Measurements from ENCODE around the gene RTEL1. TPM values are rescaled to one million over a fixed set of nuclear protein-coding genes. Genes with fewer than 3 reads are reported as not detected.
A peak's percentile ranks its signal among the peaks of the same experiment; 100 is the strongest.

The RTEL1 gene
- total RNA-seq: 8.5 and 12.4 TPM in 2 replicates
- polyA plus RNA-seq: 4.7 and 11.5 TPM in 2 replicates
- 7.0 and 13.8 TPM in 2 replicates for polyA plus RNA-seq (2012)
- 20.4 and 77.8 TPM in 2 replicates for polyA minus RNA-seq (ENCODE audit: low replicate concordance)

- DNase-seq (ENCODE audit: low read depth in 2 of 2): peak; percentile 92 to 94
- Histone ChIP-seq H3K36me3 (ENCODE audit: control insufficient read depth, insufficient read depth, low read length) (peaks cover 11% of the 10 kb centered on the region), H4K20me1 (ENCODE audit: control insufficient read depth, extremely low read depth, insufficient read depth, low read length) (no peaks in the 10 kb centered on the region), H3K79me2 (ENCODE audit: control insufficient read depth, insufficient read depth, low read length) (peaks cover 28% of the 10 kb centered on the region), H3K4me1 (ENCODE audit: control insufficient read depth, extremely low read depth, insufficient read depth, low read length) (peaks cover 7% of the 10 kb centered on the region), H3K4me3 (replicated peaks in 1 of 4; ENCODE audit: control extremely low read depth in 1 of 4, insufficient read depth in 1 of 4, low read depth in 3 of 4, low read length in 4 of 4) (peak within 1 kb of the TSS; percentile 72 to 75 (median 74)), H2AFZ (ENCODE audit: low read length) (peak within 1 kb of the TSS; percentile 87), H3K27ac (ENCODE audit: insufficient read depth, low read length) (peak within 1 kb of the TSS; percentile 83), H3K4me2 (ENCODE audit: extremely low read depth, insufficient read depth, low read length) (peak within 1 kb of the TSS; percentile 86), H3K27me3 (ENCODE audit: control insufficient read depth, insufficient read depth, low read length) (no peaks in the 10 kb centered on the region), H3K9ac (ENCODE audit: insufficient read depth, low read length) (peak within 1 kb of the TSS; percentile 71), H3K9me3 (ENCODE audit: control insufficient read depth, insufficient read depth, low read depth, low read length) (no peaks in the 10 kb centered on the region)
- TF ChIP-seq CTCF (conservative IDR thresholded peaks at IDR 0.05 in 1 of 2, IDR thresholded peaks at IDR 0.05 in 1 of 2; ENCODE audit: low read depth in 1 of 2, low read length in 2 of 2) (no peak), EZH2 (IDR thresholded peaks at IDR 0.05; ENCODE audit: low read length, missing control alignments) (no peak)
Measured at GRCh38 chr20:63657937-63658748, at the start of gene RTEL1. TSS of gene RTEL1 (plus strand) at chr20:63658312. CDS start at chr20:63659403, 1,091 bp downstream.

- Histone ChIP-seq H3K4me1 (ENCODE audit: control insufficient read depth, extremely low read depth, insufficient read depth, low read length) (no peaks in the 10 kb centered on the region), H3K9me3 (ENCODE audit: control insufficient read depth, insufficient read depth, low read depth, low read length) (no peaks in the 10 kb centered on the region), H3K4me2 (ENCODE audit: extremely low read depth, insufficient read depth, low read length) (no peak overlapping the region), H3K27me3 (ENCODE audit: control insufficient read depth, insufficient read depth, low read length) (no peaks in the 10 kb centered on the region), H4K20me1 (ENCODE audit: control insufficient read depth, extremely low read depth, insufficient read depth, low read length) (no peaks in the 10 kb centered on the region), H3K27ac (ENCODE audit: insufficient read depth, low read length) (no peak overlapping the region), H3K9ac (ENCODE audit: insufficient read depth, low read length) (no peak overlapping the region), H2AFZ (ENCODE audit: low read length) (no peak overlapping the region), H3K79me2 (ENCODE audit: control insufficient read depth, insufficient read depth, low read length) (peaks cover 15% of the 10 kb centered on the region), H3K36me3 (ENCODE audit: control insufficient read depth, insufficient read depth, low read length) (peaks cover 2% of the 10 kb centered on the region), H3K4me3 (replicated peaks in 1 of 4; ENCODE audit: control extremely low read depth in 1 of 4, insufficient read depth in 1 of 4, low read depth in 3 of 4, low read length in 4 of 4) (no peak overlapping the region)
- TF ChIP-seq EZH2 (IDR thresholded peaks at IDR 0.05; ENCODE audit: low read length, missing control alignments) (no peak), CTCF (conservative IDR thresholded peaks at IDR 0.05 in 1 of 2, IDR thresholded peaks at IDR 0.05 in 1 of 2; ENCODE audit: low read depth in 1 of 2, low read length in 2 of 2) (no peak)
- no peak for DNase-seq (ENCODE audit: low read depth in 2 of 2)
Measured at GRCh38 chr20:63610581-63611435, 47.3 kb upstream of the RTEL1 start.

- Histone ChIP-seq H2AFZ (ENCODE audit: low read length) (no peak overlapping the region), H3K27me3 (ENCODE audit: control insufficient read depth, insufficient read depth, low read length) (no peaks in the 10 kb centered on the region), H3K36me3 (ENCODE audit: control insufficient read depth, insufficient read depth, low read length) (peaks cover 2% of the 10 kb centered on the region), H3K4me2 (ENCODE audit: extremely low read depth, insufficient read depth, low read length) (no peak overlapping the region), H3K4me1 (ENCODE audit: control insufficient read depth, extremely low read depth, insufficient read depth, low read length) (no peaks in the 10 kb centered on the region), H3K4me3 (replicated peaks in 1 of 4; ENCODE audit: control extremely low read depth in 1 of 4, insufficient read depth in 1 of 4, low read depth in 3 of 4, low read length in 4 of 4) (no peak overlapping the region), H4K20me1 (ENCODE audit: control insufficient read depth, extremely low read depth, insufficient read depth, low read length) (no peaks in the 10 kb centered on the region), H3K9me3 (ENCODE audit: control insufficient read depth, insufficient read depth, low read depth, low read length) (no peaks in the 10 kb centered on the region), H3K9ac (ENCODE audit: insufficient read depth, low read length) (no peak overlapping the region), H3K79me2 (ENCODE audit: control insufficient read depth, insufficient read depth, low read length) (peaks cover 15% of the 10 kb centered on the region), H3K27ac (ENCODE audit: insufficient read depth, low read length) (no peak overlapping the region)
- DNase-seq (ENCODE audit: low read depth in 2 of 2): no peak
- TF ChIP-seq CTCF (conservative IDR thresholded peaks at IDR 0.05 in 1 of 2, IDR thresholded peaks at IDR 0.05 in 1 of 2; ENCODE audit: low read depth in 1 of 2, low read length in 2 of 2): no peak
- TF ChIP-seq EZH2 (IDR thresholded peaks at IDR 0.05; ENCODE audit: low read length, missing control alignments): no peak
Measured at GRCh38 chr20:63611646-63612045, 46.5 kb upstream of the RTEL1 start.

All from fibroblast of lung (primary cell).